Natural killer cell (primary cell): ENCODE measurements around the gene OSBPL1A. TPM values are rescaled to one million over a fixed set of nuclear protein-coding genes. Genes with fewer than 3 reads are reported as not detected.

Source experiments
- ATAC-seq, 3 donors: fragments of 150-1000 bp in 2 of 3; fragments of 200-7000 bp in 1 of 3; cut with Tn5 transposase; 1 replicate in 1 of 3; 2 replicates in 2 of 3; pipeline ENCODE4 v1.10.0; 2021; ENCODE audit warnings: mild to moderate bottlenecking in 2 of 3, moderate library complexity in 2 of 3
- DNase-seq, 2 donors: peaks; one replicate each; pipeline versions ENCODE4 v3.0.0 to v3.0.0-alpha.2; 2013 to 2021; ENCODE audit warnings: mixed read lengths in 1 of 2
- H3K27ac ChIP-seq: one replicate; pipeline ENCODE4 v1.5.1; 2013; ENCODE audit warnings: mild to moderate bottlenecking, low read length
- H3K27me3 ChIP-seq: one replicate; pipeline ENCODE4 v1.6.1; 2013; ENCODE audit warnings: low read length; ENCODE audit not compliant: control insufficient read depth, insufficient read depth
- H3K36me3 ChIP-seq: one replicate; pipeline ENCODE4 v1.6.1; 2013; ENCODE audit warnings: low read length; ENCODE audit not compliant: control insufficient read depth, insufficient read depth
- H3K4me1 ChIP-seq: one replicate; pipeline ENCODE4 v1.6.1; 2013; ENCODE audit warnings: low read length; ENCODE audit not compliant: control insufficient read depth, insufficient read depth
- H3K4me3 ChIP-seq: one replicate; pipeline ENCODE4 v1.5.1; 2013; ENCODE audit warnings: low read length
- H3K9me3 ChIP-seq: one replicate; pipeline ENCODE4 v1.6.1; 2013; ENCODE audit warnings: low read length; ENCODE audit not compliant: control insufficient read depth, insufficient read depth
- H3K27ac Mint-ChIP-seq, 2 donors: one replicate each; pipeline ENCODE4 v1.8.0; 2022; ENCODE audit warnings: mild to moderate bottlenecking in 2 of 2, mixed read lengths in 2 of 2, moderate library complexity in 1 of 2
- H3K27me3 Mint-ChIP-seq, 2 donors: one replicate each; pipeline ENCODE4 v1.8.0; 2022; ENCODE audit warnings: low read depth in 2 of 2, mixed read lengths in 2 of 2
- H3K36me3 Mint-ChIP-seq: one replicate; pipeline ENCODE4 v1.8.0; 2022; ENCODE audit warnings: mixed read lengths
- H3K4me1 Mint-ChIP-seq, 2 donors: one replicate each; pipeline ENCODE4 v1.8.0; 2022; ENCODE audit warnings: mixed read lengths in 2 of 2
- H3K4me3 Mint-ChIP-seq: one replicate; pipeline ENCODE4 v1.8.0; 2022; ENCODE audit warnings: mild to moderate bottlenecking, moderate library complexity, mixed read lengths
- H3K9me3 Mint-ChIP-seq, 2 donors: one replicate each; pipeline ENCODE4 v1.8.0; 2022; ENCODE audit warnings: mixed read lengths in 2 of 2
- WGBS: methylation state at CpG from one replicate; pipeline ENCODE4 v1.1.7; 2013; ENCODE audit warnings: missing lambda C conversion rate; ENCODE audit not compliant: insufficient coverage; 5-methylcytosine and 5-hydroxymethylcytosine counted together
- intact Hi-C: fragments of 100-400 bp; cut with micrococcal nuclease; formaldehyde crosslinking; loops from one replicate; pipeline ENCODE4 v1.14.2; 2022
- total RNA-seq, 4 donors: library from RNA; stranded (reverse); fragments of 120-200 nt in 1 of 4; gene quantifications; one replicate each; pipeline versions ENCODE4 v1.2.3 to v1.2.4, GENCODE V29; 2013 to 2022
- TF ChIP-seq, protein P1 (sequence below): fragments of 200-600 bp; IDR thresholded peaks from one replicate; pipeline ENCODE4 v1.8.0; 2022; ENCODE audit warnings: antibody characterized with exemption

The OSBPL1A gene
- total RNA-seq, 3 donors from 2014 or later (not counting 1 experiment from before 2014, with no cell fraction given), result 1.2 to 32.5 (median 1.5) TPM

DNA sequence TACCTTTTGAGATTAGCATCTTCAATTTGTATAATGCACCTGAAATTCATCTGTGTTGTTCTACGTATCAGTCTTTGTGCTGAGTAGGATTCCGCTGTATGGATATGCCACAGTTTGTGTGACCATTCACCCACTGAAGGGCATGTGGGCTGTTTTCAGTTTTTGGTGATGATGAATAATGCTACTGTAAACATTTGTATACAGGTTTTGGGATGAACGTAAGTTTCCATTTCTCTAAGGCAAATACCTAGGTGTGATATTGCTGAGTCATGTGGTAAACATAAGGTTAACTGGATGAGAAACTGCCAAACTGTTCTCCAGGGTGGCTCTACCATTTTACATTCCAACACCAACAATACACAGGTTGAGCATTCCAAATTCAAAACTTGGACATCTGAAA, 223.6 kb downstream of the OSBPL1A start:
- H3K4me1 Mint-ChIP-seq, result no peaks in the 10 kb centered on the region

DNA sequence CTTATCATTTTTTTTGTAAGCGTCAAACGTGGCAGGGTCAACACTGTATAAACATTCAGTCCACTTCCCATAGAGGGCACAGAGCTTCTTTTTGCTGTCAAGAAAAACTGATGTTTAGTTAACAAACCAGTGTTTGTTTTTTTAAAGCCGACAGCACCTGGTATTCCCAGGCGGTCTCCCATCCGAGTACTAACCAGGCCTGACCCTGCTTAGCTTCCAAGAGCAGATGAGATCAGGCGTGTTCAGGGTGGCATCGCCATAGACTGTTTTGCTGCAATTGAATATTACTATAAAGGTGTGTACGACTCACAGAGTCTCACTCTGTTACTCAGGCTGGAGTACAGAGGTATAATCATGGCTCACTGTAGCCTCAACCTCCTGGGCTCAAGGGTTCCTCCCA, 227.3 kb downstream of the OSBPL1A start:
- Histone ChIP-seq H3K36me3 (no peaks in the 10 kb centered on the region), H3K9me3 (no peaks in the 10 kb centered on the region), H3K27me3 (no peaks in the 10 kb centered on the region), H3K27ac (no peak overlapping the region), H3K4me1 (no peaks in the 10 kb centered on the region), H3K4me3 (no peak overlapping the region)
- Mint-ChIP-seq H3K36me3 (no peaks in the 10 kb centered on the region), H3K27me3 (peaks cover 0 to 7% of the 10 kb centered on the region in 2 donors), H3K9me3 (no peaks in the 10 kb centered on the region), H3K27ac (no peak overlapping the region), H3K4me1 (no peaks in the 10 kb centered on the region), H3K4me3 (no peak overlapping the region)
- TF ChIP-seq, protein P1, sequence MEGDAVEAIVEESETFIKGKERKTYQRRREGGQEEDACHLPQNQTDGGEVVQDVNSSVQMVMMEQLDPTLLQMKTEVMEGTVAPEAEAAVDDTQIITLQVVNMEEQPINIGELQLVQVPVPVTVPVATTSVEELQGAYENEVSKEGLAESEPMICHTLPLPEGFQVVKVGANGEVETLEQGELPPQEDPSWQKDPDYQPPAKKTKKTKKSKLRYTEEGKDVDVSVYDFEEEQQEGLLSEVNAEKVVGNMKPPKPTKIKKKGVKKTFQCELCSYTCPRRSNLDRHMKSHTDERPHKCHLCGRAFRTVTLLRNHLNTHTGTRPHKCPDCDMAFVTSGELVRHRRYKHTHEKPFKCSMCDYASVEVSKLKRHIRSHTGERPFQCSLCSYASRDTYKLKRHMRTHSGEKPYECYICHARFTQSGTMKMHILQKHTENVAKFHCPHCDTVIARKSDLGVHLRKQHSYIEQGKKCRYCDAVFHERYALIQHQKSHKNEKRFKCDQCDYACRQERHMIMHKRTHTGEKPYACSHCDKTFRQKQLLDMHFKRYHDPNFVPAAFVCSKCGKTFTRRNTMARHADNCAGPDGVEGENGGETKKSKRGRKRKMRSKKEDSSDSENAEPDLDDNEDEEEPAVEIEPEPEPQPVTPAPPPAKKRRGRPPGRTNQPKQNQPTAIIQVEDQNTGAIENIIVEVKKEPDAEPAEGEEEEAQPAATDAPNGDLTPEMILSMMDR, result no peak
- WGBS, result 91% methylated on average over 8 of the region's 8 CpGs
- ATAC-seq (no peak), DNase-seq (no peak)
- intact Hi-C loops, result no loop called here

More for the DNA sequence above, 223.6 kb downstream of the OSBPL1A start:
- H3K36me3 Mint-ChIP-seq, result no peaks in the 10 kb centered on the region
- 76% methylated on average over 3 of the region's 3 CpGs for WGBS
- Histone ChIP-seq H3K4me3 (no peak overlapping the region), H3K4me1 (no peaks in the 10 kb centered on the region), H3K27me3 (no peaks in the 10 kb centered on the region), H3K36me3 (no peaks in the 10 kb centered on the region), H3K27ac (no peak overlapping the region), H3K9me3 (no peaks in the 10 kb centered on the region)
- ATAC-seq, result no peak
- H3K27ac Mint-ChIP-seq, result no peak overlapping the region
- intact Hi-C loops, result no loop called here
- TF ChIP-seq, protein P1, result no peak
- no peak for DNase-seq
- H3K9me3 Mint-ChIP-seq, result no peaks in the 10 kb centered on the region
- H3K4me3 Mint-ChIP-seq, result no peak overlapping the region
- peaks cover 11 to 12% of the 10 kb centered on the region in 2 donors for H3K27me3 Mint-ChIP-seq

DNA sequence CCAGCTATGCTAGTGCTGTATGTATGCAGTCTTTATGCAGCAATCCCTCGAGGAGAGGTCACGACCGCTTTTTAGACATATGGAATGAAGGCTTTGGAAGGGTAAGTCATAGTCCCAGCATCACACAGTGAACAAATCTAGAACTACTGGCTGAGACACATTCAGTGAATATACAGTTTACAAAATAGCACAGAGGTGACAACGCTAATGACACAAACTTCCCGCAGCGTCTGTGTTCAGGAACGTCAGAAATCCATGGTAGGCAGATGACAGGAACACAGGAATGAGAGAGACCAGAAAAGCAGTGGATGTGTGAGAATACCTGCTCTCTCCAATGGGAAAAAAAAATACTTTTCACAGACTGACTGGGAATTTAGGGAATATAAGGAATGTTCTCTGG, 229.1 kb downstream of the OSBPL1A start:
- peaks cover 0 to 10% of the 10 kb centered on the region in 2 donors for H3K27me3 Mint-ChIP-seq
- no peak overlapping the region for H3K27ac Mint-ChIP-seq
- no peak overlapping the region for H3K4me3 Mint-ChIP-seq
- ATAC-seq (no peak), DNase-seq (no peak)
- H3K36me3 Mint-ChIP-seq, result no peaks in the 10 kb centered on the region
- intact Hi-C loops, result no loop called here
- no peaks in the 10 kb centered on the region for H3K36me3 ChIP-seq
- no peaks in the 10 kb centered on the region for H3K4me1 ChIP-seq
- TF ChIP-seq, protein P1, result no peak
- H3K4me3 ChIP-seq, result no peak overlapping the region
- H3K27ac ChIP-seq, result no peak overlapping the region
- H3K27me3 ChIP-seq, result no peaks in the 10 kb centered on the region
- H3K4me1 Mint-ChIP-seq, result no peaks in the 10 kb centered on the region
- WGBS, result 95% methylated on average over 7 of the region's 7 CpGs
- H3K9me3 Mint-ChIP-seq, result no peaks in the 10 kb centered on the region
- H3K9me3 ChIP-seq, result no peaks in the 10 kb centered on the region

DNA sequence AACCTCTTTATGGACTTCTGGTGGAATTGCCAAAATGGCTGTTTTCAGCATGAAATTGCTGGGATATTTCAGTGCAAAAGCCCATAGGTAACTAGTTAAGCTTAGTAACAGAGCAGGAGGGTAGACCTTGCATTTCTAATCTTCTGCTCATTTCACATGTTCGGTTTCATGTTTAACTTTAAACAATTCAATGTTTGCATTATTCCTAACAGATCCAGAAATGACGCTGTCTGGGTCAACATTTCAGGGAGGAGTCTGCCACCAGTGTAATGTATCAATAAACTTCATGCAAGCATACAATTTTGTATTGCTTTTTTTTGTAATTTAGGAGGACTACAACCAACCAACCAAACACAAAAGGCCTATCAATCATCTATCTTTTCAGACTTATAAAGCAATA, 236.3 kb downstream of the OSBPL1A start:
- Histone ChIP-seq H3K27ac (no peak overlapping the region), H3K36me3 (no peaks in the 10 kb centered on the region), H3K9me3 (no peaks in the 10 kb centered on the region), H3K4me1 (no peaks in the 10 kb centered on the region), H3K4me3 (no peak overlapping the region), H3K27me3 (no peaks in the 10 kb centered on the region)
- Mint-ChIP-seq H3K27ac (no peak overlapping the region), H3K4me1 (no peaks in the 10 kb centered on the region), H3K9me3 (no peaks in the 10 kb centered on the region), H3K27me3 (peaks cover 0 to 3% of the 10 kb centered on the region in 2 donors), H3K36me3 (no peaks in the 10 kb centered on the region), H3K4me3 (no peak overlapping the region)
- DNase-seq (no peak), ATAC-seq (no peak)
- intact Hi-C loops, result no loop called here
- TF ChIP-seq, protein P1, result no peak
- 96% methylated on average over 2 of the region's 2 CpGs for WGBS
